Stimulated activated CD8-positive, alpha-beta memory T cell treated with anti-CD3 and anti-CD28 coated beads, Interleukin-15, amount 100 ng/mL, for 4 hours (primary cell): ENCODE measurements around the gene GRIP1.

ENCODE experiments used
- DNase-seq, 2 donors: peaks; one replicate each; pipeline ENCODE4 v3.0.0-alpha.2; 2020; ENCODE audit warnings: low read depth in 2 of 2

GRIP1 gene

DNA sequence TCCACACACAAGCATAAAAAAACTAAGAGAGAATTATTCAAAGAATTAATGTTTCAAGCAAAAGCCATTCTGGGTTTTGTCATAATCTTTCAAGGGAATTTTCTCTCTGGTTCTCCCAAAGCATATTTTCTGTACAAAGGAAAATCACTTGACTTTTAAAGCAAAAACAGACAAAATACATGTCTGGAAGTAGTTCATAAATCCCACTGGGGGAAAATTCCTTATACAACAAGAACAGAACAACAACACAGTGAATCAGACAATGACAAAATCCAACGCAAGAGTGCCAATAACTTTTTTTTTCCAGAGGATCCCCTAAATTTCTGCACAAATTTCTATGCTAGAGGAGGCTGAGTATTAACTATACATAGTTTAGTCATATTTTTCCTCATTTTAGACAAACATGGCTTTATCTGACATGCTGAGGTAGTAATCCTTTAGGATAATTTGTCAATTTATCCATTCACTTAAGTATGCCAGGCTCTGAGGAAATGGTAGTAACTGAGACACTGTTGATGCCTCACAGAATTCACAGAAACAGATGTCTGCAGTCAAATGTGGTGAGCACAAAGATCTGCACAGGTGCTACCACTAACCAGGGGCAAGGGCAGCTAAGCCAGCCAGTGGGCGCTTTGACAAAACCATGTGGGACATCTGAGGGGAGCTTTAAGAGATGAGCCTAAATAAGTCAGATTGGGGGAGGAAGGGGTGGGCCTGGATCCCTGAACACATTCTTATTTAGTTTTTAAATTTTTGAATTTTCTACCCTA is 38.0 kb downstream of the GRIP1 start:
- DNase-seq: no peak

DNA sequence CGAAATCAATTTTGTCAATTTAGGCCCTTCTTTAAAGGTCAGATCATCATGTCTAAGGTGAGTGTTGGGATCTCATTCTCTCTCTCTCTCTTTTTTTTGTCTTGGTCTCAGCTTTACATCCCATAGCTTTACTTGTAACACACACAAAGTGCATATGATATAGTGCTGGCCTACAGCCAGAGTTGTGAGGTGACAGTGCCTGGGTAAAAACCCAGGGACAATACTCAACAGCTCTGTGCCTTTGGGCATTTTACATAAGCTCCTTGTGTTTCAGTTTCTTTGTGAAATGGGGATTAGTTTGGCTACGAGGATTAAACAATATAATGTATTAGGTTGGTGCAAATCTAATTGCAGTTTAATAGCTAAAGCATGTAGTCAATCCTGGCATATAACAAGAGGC is 40.2 kb downstream of the GRIP1 start:
- DNase-seq: no peak

DNA sequence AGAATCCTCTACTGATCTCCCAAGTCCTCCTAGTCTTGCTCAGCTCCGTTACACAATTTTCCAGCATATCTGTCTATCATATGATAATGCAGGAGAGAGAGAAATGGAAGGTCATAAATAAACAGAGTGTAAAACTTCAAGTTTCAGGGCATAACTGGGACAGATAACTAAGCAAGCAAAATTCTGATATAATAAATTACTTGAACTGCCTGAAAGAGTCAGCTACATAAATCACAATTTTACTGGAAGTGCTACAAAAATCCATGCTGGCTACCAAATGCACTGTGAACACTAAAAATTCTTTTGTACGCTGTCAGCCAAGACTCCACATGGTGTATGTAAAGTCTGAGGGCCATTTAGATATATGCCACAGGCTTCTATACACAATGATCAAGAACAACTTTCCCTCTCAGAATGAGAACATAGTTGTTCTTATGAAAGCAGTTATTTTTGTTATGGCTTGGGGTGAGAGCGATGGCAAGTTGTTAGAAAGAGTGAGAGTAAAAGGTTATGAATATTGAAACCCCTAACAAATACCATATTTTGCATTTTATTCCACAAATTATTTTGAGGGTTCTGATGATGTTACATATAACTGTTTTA is 41.1 kb downstream of the GRIP1 start:
- DNase-seq: no peak

DNA sequence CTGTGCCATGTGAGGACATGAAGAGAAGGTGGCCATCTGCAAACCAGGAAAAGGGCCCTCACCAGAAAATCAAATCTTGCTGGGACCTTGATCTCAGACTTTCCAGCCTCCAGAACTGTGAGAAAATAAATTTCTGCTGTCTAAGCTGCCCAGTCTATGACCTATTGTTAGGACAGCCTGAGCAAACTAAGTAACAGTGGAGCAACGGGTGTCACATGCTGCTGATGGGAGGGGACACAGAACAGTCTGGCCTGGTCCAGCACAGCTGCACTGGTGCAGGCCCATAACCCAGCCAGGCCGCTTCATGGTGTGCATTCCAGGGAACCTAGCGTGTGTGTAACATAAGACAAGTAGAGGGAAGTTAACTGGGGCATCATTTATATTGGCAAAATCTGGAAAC is 42.1 kb downstream of the GRIP1 start:
- no peak for DNase-seq

DNA sequence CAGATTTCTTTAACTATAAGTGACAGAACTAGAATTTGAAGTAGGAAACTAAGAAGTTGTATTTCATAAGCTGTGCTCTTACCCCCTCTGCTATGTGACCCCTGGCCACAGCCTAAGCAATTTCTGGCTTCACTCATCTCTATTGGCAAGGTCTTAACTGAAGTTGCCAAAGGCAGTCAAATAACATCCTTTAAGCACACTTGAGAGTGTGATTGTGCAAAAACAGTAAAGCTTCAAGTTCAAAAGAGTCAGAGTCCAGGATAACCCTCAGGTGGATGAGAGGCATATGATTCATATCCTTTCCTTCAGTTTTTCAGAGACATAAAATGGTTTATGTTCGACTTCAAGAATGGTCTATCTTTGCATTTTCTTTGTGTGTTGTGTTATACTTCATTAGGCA is 45.2 kb downstream of the GRIP1 start:
- no peak for DNase-seq

DNA sequence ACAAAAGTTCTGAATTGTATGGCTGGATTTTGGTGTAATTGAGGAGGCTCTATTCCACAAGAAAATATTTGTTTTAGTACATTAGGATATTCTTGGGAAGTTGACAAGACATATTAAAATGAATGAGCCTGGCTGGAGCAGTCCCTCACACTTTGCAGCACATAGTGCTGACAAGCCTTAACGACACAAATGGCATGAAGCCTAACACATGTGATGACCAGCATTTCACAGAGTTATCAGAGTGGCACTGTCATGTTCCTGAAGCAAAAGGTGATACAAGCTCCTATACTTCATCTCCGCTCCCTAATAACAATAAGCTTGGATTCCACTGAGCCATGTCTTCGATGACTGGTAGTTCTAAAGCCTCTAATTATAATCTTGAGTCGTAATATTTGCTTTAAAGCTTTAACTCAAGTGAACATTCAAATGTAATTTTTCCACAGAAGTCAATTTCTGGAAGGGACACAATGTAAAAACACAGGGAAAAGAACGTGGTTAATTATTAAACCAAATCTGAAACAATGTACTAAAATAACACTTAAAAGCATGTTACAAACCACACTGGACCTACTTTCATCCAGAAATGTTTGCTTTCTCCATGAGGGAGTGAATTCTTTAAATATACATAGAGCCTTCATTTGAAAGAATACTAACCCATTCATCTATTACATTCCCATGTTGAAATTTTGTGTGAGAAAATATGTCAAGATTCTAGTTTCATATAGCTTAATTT is 49.6 kb downstream of the GRIP1 start:
- DNase-seq: no peak

DNA sequence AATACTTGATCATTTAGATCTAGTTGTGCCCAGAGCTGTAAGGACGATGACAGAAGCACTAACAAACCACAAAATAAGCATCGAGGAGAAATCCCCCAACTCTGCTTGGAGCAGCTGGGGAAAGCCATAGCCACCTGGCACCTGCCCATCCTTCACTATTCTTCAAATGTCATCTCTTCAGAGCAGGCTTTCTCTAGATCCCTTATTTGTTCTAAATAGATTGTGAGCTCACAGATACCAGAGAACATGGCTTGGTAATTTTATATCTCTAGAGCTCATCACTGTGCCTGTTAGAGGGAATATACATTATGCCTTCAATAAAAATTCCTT is 50.9 kb downstream of the GRIP1 start:
- DNase-seq: no peak

DNA sequence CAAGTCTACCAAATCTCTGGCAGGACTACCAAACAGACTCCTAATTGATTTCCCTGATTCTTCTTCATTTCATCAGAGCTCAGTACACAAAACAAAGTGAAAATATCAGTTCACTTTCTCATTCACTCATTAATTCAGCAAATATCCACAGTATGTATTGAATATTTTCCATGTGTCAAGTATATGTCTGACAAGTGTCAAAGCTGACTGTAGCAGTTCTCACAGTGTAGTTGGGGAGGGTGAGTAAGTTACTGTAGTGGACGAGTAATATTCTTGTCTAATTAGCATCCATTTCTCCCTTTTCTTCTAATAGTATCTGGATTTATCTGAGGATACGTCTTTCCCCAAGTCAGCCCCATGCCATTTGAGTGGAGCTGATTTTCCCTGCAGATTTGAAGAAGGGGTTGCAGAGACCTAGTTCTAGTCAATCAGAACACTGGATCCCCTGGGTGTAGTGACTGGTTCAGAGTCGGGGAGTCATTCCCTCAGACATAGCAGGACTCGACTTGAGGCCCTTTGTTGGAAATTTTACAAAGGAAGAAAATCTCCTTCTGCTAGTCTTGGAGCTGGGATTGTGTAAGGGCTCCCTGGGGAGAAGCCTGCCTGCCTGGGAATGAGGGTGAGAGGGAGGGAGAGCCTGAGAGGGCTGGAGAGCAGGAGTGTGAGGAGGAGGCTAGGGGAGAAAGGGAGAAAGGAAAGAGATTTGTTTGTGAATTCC is 51.4 kb downstream of the GRIP1 start:
- no peak for DNase-seq

DNA sequence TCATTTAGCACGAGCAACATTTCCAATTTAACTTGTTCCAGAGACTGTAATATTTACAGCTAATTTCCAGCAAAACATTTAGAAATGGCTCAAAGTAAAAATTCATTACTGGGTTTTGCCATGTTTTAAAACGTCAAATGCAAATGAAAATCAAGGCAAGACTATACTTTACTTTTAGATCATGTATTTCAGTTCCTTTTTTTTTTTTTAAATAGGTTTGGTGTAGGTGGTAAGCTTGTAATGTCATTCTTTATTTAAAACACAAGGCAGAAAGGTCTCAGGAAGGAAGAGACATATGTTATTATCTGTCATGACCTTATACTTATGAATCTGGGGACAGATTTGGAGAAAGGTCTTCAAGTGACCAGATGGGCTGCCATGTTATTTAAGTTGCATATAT is 54.1 kb downstream of the GRIP1 start:
- DNase-seq: no peak

DNA sequence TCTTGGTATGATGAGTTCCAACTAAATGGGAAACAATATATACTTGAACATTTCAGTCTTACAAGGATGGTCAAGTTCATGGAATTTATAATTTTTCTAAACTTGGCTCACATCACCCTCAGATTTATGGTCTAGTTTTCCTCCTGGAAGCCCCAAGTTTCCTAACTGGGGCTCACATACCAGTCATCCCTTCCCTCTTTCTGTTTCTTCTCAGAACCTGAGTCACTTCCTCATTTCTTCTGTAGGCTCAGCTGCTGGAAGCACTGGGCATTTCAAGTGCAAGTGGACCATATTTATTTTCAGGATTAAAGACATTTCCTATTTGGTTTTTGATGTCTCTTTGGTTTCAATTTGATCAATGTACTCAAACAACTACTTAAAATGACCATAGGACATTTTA is 55.4 kb downstream of the GRIP1 start:
- no peak for DNase-seq

DNA sequence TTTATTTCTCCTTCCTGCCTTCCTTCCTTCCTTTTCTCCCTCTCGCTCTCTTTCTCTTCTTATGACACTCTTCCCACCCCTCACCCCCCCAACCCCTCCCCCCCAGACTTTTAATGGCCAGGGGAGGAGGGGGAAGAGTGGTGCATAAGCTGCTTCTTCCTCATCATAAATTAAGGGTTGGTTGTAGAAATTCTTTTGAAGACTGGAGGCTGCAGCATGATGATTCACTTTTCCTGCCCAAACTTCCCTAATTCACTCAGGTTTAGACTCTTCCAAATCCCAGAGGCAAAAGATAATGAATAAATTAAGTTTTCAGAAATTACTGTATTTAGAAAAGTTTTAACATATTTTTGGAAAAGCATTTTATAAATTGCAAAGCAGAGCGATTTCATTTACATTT is 58.2 kb downstream of the GRIP1 start:
- DNase-seq: no peak

DNA sequence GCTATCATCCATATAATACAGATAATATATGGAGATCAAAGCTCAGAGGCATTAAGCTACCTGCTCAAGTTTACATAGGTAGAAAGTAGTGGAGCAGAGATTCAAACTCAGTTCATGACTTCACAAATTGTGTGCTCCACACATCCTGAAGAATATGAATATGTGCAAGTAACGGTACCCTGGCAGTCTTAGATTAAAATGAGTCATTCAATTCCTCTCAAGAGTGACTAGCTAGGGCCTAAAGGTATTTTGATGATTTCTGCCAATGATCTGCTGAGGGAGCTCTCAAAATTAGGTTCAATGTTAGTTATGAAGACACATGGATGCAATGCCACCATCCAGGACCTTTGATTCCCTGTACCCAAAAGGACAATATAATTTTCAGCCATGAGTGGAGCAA is 58.9 kb downstream of the GRIP1 start:
- DNase-seq: no peak

DNA sequence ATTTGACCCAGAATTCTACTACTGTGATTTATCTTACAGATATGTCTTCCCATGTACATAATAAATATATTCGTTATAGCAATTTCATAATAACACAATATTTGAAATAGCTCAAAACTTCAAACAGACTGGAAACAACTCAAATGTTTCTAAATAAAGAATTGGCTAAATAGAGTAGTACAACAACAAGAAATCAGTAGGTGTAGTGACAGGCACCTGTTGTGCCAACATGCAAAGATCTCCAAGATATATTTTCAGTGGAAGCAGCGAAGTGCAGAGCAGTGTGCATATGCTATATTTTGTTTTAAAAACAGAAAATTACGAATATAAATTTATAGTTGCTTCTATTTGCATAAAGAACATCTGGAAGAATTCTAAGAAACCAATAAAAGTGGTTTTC is 60.9 kb downstream of the GRIP1 start:
- no peak for DNase-seq

DNA sequence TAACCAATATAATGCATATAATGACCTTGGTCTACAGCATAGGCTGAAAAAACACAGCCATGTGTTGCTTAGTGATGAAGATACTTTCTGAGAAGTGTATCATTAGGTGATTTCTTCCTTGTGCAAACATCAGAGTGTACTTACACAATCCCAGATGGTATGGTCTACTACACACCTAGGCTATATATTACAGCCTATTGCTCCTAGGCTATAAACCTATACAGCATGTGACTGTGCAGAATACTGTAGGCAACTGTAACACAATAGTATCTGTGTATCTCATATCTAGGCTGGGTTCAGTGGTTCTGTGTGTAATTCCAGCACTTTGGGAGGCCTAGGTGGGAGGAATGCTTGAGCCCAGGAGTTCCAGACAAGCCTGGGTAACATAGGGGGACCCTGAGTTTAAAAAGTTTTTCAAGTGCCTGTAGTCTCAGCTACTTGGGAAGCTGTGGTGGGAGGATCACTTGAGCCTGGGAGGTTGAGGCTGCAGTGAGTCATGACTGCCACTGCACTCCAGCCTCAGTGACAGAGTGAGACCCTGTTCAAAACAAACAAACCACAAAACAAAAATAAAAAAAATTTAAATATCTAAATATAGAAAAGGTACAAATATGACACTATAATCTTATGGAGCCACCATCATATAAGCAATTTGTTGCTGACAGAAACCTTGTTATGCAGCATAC is 66.6 kb downstream of the GRIP1 start:
- no peak for DNase-seq

DNA sequence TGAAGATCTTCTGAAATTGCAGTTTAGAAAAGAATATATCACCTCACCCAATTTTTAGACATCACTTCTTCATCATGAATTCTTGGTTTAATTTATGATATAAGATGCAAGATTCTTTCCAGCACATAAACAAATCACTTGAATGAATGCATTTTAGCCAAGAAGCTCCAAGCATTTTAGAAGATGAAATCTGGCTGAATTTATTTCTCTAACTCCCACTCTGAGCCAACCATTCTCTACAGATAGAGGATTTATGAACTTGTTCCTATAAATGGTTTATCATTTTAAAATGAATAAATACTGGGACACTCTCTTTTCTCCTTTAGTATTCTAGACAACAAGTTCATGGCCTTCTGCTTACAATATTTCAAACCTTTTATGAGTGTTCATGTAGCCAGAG is 71.7 kb downstream of the GRIP1 start:
- no peak for DNase-seq

DNA sequence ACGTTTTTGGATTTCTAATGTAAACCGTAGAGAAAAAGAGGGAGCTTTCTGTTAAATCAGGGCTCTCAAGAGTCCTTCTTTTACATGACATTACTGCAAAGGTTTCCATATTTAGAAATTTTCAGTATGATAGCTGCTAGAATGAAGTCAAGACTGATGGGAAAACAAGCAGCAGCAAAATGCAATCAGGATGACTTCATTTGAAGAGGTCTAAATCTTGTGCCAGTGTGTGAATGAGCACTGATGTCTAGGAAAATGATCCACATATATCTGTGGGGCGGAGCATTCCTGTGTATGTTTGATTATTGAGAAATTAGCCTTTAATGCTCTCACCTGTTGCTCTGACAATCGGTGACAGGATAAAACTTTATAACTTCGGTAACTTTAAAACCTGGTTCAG is 73.6 kb downstream of the GRIP1 start:
- no peak for DNase-seq

DNA sequence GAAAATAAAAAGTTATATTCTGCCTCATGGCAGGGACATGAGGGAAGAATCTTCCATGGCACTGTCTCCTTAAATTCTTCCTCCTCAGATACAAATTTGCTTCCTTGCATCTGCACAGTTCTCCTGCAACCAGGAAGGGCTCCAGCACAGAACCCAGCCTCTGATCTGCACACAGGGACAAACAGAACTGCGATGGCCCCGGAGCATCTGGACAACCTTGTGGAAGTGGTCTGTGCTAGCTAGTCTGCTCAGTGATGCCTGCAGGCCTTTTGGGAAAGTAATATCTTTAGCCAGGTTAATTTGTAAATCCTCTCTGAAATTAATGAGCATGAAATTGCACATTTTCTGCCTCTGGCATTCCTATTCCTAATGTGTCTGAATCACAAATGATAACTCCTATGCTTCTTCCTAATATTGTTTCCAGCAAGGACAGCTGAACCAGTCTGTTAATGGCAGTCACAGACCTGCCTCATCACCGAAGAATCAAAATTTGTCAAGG is 74.8 kb downstream of the GRIP1 start:
- no peak for DNase-seq

DNA sequence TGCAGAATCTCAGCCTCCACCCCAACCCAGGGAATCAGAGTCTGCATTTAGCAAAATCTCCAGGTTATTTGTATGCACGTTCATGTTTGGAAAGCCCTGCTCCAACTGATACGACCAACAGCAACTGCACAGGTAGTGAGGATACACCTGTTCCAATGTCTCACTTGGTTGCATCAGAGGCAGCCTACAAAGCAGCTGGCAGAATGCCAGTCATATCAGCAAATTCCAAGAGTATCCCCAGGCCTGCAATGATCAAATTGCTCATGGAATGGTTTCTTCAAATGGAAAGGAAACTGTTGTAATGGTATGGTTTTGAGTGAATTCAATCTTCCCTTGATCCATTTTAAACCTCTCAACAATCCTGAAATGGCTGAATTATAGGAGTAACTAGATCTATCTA is 75.4 kb downstream of the GRIP1 start:
- no peak for DNase-seq

DNA sequence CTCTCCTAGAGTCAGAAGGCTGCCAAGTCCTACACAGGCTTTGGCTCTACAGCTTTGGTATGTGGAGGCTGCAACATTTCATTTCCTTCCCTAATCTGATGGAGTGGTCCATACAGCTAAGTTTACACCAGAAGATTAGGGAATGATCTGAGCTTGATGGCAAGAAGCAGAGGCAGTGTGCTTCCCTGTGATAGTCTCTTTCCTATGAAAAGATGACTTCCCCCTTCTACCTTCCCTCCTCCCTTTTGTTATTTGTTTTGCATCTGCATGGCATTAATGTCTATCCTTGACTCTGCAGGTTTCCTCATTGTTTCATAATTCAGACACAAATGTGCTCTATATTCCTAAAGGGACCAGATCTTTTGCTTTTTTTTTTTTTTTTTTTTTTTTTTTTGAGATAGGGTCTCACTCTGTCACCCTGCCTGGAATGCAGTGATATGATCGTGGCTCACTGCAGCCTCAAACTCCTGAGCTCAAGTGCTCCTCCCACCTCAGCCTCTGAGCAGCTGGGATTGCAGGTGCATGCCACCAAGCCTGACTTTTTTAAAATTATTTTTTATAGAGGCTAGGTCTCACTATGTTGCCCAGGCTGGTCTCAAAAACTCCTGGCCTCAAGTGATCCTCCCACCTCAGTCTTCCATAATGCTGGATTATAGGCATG is 76.3 kb downstream of the GRIP1 start:
- DNase-seq: no peak

DNA sequence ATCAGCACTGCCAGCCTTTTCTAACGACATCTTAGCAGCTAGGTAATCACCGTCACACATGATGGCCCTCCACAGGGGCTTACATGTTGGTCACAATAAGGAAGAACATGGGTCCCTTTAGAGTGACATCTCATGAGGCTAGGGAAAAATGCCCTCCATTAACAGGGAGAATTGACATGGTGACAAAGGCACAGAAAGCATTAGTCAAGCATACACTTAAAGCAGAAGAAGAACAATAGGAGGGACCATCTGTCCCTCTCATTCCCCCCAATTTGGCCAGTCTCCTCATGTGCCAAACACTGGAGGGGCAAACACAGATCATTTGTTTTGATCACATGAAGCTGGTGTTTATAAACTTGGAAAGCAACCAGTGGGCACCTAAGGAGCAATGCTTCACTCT is 78.0 kb downstream of the GRIP1 start:
- DNase-seq: no peak

DNA sequence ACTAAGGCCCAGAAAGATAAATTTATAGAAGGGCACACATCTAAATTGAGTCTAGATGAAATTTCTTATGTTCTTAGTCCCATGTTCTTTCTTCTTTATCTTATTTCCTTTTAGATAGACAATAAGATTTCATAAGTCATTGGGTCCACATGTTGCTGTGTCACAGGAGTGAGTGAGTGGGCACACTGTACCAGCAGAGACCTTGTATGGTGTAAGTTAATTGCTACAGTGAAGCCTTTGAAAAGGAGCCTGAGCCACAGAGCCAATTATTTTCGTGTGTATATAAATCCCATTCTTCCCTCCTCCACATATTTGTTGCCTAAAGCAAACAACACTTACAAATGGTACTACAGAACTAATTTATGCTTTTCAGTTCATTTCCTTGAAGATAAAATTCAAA is 79.1 kb downstream of the GRIP1 start:
- no peak for DNase-seq
